NCI-H2171 treated with DMSO at 0.1 percent for 48 hours (cell line): ENCODE data around the gene ADARB2.
"Not testable (repeated sequence)": the region's sequence is repeated elsewhere in the genome, so short reads cannot be mapped to it uniquely, and the experiment has no call there.

Experiments
- DNase-seq: peaks from one replicate; lab custom pipeline; 2025; lab: John Stamatoyannopoulos, UW

ADARB2 gene

GRCh38 chr10:1408651-1409367 lies 328.5 kb downstream of the ADARB2 start:
- DNase-seq: no peak

- DNase-seq: no peak
Observed at GRCh38 chr10:1406967-1407945, 330.1 kb downstream of the ADARB2 start.

- no peak for DNase-seq
Observed at GRCh38 chr10:1406132-1406966, 331.0 kb downstream of the ADARB2 start.

- DNase-seq: no peak
Observed at GRCh38 chr10:1404323-1405260, 332.7 kb downstream of the ADARB2 start.

GRCh38 chr10:1403508-1404322 lies 333.6 kb downstream of the ADARB2 start:
- DNase-seq: no peak

GRCh38 chr10:1402816-1403507 lies 334.4 kb downstream of the ADARB2 start:
- DNase-seq: no peak

- no peak for DNase-seq
Observed at GRCh38 chr10:1402016-1402770, 335.1 kb downstream of the ADARB2 start.

- no peak for DNase-seq
Observed at GRCh38 chr10:1401071-1401965, 336.0 kb downstream of the ADARB2 start.

- DNase-seq: no peak
Observed at GRCh38 chr10:1400101-1401070, 336.9 kb downstream of the ADARB2 start.

- DNase-seq: no peak
Observed at GRCh38 chr10:1399431-1400100, 337.8 kb downstream of the ADARB2 start.

- no peak for DNase-seq
Observed at GRCh38 chr10:1398626-1399410, 338.5 kb downstream of the ADARB2 start.

- not testable (repeated sequence) for DNase-seq
Observed at GRCh38 chr10:1398116-1398515, 339.2 kb downstream of the ADARB2 start.

- DNase-seq: no peak
Observed at GRCh38 chr10:1396297-1396635, 341.1 kb downstream of the ADARB2 start.

GRCh38 chr10:1395481-1396296 lies 341.6 kb downstream of the ADARB2 start:
- no peak for DNase-seq
